ENCODE measurements around the gene CBL.

GRCh38 chr11:119251114-119251513 is 45.0 kb downstream of the CBL start:
- TF ChIP-seq CTCF (IDR thresholded peaks at IDR 0.05) = no peak
- TF ChIP-seq POLR2A (IDR thresholded peaks at IDR 0.05) = no peak
